K562 (cell line): Measurements from ENCODE around the gene CHERP. TPM values are rescaled to one million over a fixed set of nuclear protein-coding genes. Genes with fewer than 3 reads are reported as not detected.

Source experiments
- BRCA1 ChIP-seq, 2 experiments: fragments of 450-650 bp in 1 of 2; sonication (generic) in 1 of 2; formaldehyde crosslinking in 1 of 2; IDR thresholded peaks; 2 replicates each; pipeline versions ENCODE4 v1.5.0 to v1.6.1; 2017 to 2020; ENCODE audit warnings: mild to moderate bottlenecking in 1 of 2, missing genetic modification reagents in 1 of 2
- CHCHD3 ChIP-seq: fragments of 250-450 bp; sonication (Bioruptor Pico); IDR thresholded peaks from 2 replicates; pipeline ENCODE4 v2.1.2; 2022; ENCODE audit warnings: mild to moderate bottlenecking
- CREM ChIP-seq: IDR thresholded peaks from 2 replicates; pipeline ENCODE4 v1.6.1; 2014; ENCODE audit warnings: antibody characterized with exemption, low read depth
- CXXC5 ChIP-seq: fragments of 250-450 bp; sonication (Bioruptor Pico); IDR thresholded peaks from 2 replicates; pipeline ENCODE4 v1.8.0; 2022; ENCODE audit warnings: inconsistent platforms, mild to moderate bottlenecking, moderate library complexity
- ELF2 ChIP-seq: fragments of 250-450 bp; sonication (Bioruptor Pico); IDR thresholded peaks from 2 replicates; pipeline ENCODE4 v1.5.0; 2021; ENCODE audit warnings: mild to moderate bottlenecking
- FOS ChIP-seq: IDR thresholded peaks from 3 replicates; pipeline ENCODE4 v1.6.1; 2011; ENCODE audit not compliant: insufficient read length; ENCODE audit errors: extremely low read depth
- NFIC ChIP-seq: fragments of 450-650 bp; IDR thresholded peaks from 2 replicates; pipeline ENCODE4 v1.6.1; 2017; ENCODE audit warnings: mild to moderate bottlenecking, inconsistent platforms
- SIN3B ChIP-seq: fragments of 450-650 bp; IDR thresholded peaks from 2 replicates; pipeline ENCODE4 v1.6.1; 2017; ENCODE audit warnings: low read depth, mild to moderate bottlenecking, moderate library complexity
- SRF ChIP-seq, 2 experiments: fragments of 250-450, 450-650 bp in 1 of 2; sonication (Bioruptor Pico) in 1 of 2; sonication (generic) in 1 of 2; formaldehyde crosslinking; IDR thresholded peaks; 2 replicates each; pipeline versions ENCODE4 v1.5.0 to v1.5.1; 2020 to 2022; ENCODE audit warnings: mild to moderate bottlenecking in 1 of 2, missing genetic modification reagents in 1 of 2
- SRSF9 ChIP-seq: fragments of 200-400 bp; formaldehyde crosslinking; IDR thresholded peaks from 2 replicates; pipeline ENCODE4 v1.6.1; 2017; ENCODE audit warnings: low read depth, low read length, borderline replicate concordance
- THRAP3 ChIP-seq: fragments of 450-650 bp; IDR thresholded peaks from 2 replicates; pipeline ENCODE4 v1.6.1; 2016; ENCODE audit warnings: mild to moderate bottlenecking, inconsistent platforms, borderline replicate concordance
- ZNF134 ChIP-seq: fragments of 250-450 bp; sonication (Bioruptor Pico); conservative IDR thresholded peaks from 2 replicates; pipeline ENCODE4 v1.4.0; 2020
- ZNF224 ChIP-seq: sonication (generic); formaldehyde crosslinking; IDR thresholded peaks from 2 replicates; pipeline ENCODE4 v1.8.0; 2022; ENCODE audit warnings: mild to moderate bottlenecking, missing genetic modification reagents
- polyA plus RNA-seq, 8 experiments: library from polyadenylated mRNA; depleted of rRNA in 4 of 8; stranded (reverse) in 5 of 8; unstranded in 3 of 8; fragments of >200 nt; fragmentation: Nextera tagmentation in 2 of 8; fragmentation: Illumina TruSeq in 1 of 8; extraction: Ambion mirVana in 2 of 8; extraction: Trizol in 1 of 8; gene quantifications; 2 replicates each; pipeline versions ENCODE4 v1.2.1 to v1.2.3, GENCODE V29; 2011 to 2014; ENCODE audit warnings: inconsistent platforms in 1 of 8, missing spikeins in 1 of 8
- total RNA-seq, 7 experiments: library from RNA; depleted of rRNA in 6 of 7; stranded (reverse); fragments of >200 nt in 6 of 7; fragmentation: Illumina TruSeq in 2 of 7; extraction: Trizol in 2 of 7; gene quantifications; 2 replicates each; pipeline versions ENCODE4 v1.2.1 to v1.2.3, GENCODE V29; 2011 to 2021; ENCODE audit warnings: low replicate concordance in 1 of 7
- TF ChIP-seq, protein P1 (sequence below): IDR thresholded peaks from 2 replicates; pipeline ENCODE4 v1.6.1; 2016; ENCODE audit warnings: missing genetic modification characterization, missing compliant biosample characterization
- TF ChIP-seq, protein P2 (sequence below): fragments of 450-650 bp; IDR thresholded peaks from 2 replicates; pipeline ENCODE4 v1.6.1; 2017; ENCODE audit warnings: antibody characterized with exemption, mild to moderate bottlenecking
- TF ChIP-seq, protein P3 (sequence below): IDR thresholded peaks from 2 replicates; pipeline ENCODE4 v1.6.1; 2011; ENCODE audit warnings: borderline replicate concordance, low read depth, mild to moderate bottlenecking, moderate library complexity, low read length; ENCODE audit not compliant: insufficient read depth, poor library complexity, severe bottlenecking
- TF ChIP-seq, protein P4 (sequence below): sonication (generic); formaldehyde crosslinking; IDR thresholded peaks from 2 replicates; pipeline ENCODE4 v1.5.0; 2020; ENCODE audit warnings: missing genetic modification reagents
- TF ChIP-seq, protein P5 (sequence below): sonication (generic); formaldehyde crosslinking; IDR thresholded peaks from 2 replicates; pipeline ENCODE4 v1.8.0; 2022; ENCODE audit warnings: missing genetic modification reagents, mild to moderate bottlenecking, moderate library complexity, borderline replicate concordance

The CHERP gene
- total and polyA plus RNA-seq, 9 of the 15 experiments (the other 6 are each of a cell fraction or from before 2014, with no cell fraction given), result 0.60 to 85.1 (median 7.8) TPM

DNA sequence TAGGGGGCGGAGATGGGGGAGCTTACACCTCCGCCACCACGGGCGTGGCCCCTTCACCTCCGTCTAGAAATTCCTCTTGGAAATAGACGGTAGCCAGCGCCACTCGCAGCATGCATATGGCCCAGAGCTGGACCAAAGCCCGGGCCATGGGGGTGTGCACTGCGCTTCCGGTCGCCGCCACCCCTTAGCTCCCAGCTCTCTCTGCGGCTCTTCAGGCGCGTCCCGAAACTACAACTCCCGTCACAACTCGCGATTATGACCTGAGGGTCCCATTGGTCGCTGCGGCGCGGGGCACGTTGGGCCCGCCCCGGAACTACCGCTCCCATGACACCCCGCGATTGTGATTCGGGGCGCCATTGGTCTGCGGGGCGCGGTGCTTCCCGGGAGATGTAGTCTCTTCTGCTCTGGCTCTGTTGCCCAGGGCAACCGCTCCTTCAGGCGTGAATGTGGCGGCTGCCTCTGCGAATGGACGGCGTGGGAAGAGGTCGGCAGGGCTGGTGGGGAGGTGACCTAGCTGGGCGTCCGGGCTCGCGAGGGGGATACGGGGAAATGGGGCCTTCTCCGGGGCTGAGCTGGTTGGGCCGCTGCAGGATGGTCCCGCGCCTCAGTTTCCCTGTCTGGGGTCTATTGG, 46.1 kb downstream of the CHERP start, which contains the start of the genes C19orf44 and CALR3 (continued):
- peak in 1 of 2 experiments; percentile 57; a peak in 1 of 4 replicates for TF ChIP-seq SRF (CRISPR knock-in tag; IDR thresholded peaks at IDR 0.05)
- peak; percentile 73 for TF ChIP-seq FOS
- peak; percentile 94 for TF ChIP-seq CREM
- TF ChIP-seq, protein P1, sequence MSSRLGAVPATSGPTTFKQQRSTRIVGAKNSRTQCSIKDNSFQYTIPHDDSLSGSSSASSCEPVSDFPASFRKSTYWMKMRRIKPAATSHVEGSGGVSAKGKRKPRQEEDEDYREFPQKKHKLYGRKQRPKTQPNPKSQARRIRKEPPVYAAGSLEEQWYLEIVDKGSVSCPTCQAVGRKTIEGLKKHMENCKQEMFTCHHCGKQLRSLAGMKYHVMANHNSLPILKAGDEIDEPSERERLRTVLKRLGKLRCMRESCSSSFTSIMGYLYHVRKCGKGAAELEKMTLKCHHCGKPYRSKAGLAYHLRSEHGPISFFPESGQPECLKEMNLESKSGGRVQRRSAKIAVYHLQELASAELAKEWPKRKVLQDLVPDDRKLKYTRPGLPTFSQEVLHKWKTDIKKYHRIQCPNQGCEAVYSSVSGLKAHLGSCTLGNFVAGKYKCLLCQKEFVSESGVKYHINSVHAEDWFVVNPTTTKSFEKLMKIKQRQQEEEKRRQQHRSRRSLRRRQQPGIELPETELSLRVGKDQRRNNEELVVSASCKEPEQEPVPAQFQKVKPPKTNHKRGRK, result no peak
- peak; percentile 90 for TF ChIP-seq CXXC5 (CRISPR knock-in tag)
- TF ChIP-seq CHCHD3 (CRISPR knock-in tag), result no peak
- 0 out of 2 replicates have a peak, but pooled peaks have one; percentile 7 for TF ChIP-seq SIN3B
- TF ChIP-seq ZNF134 (CRISPR knock-in tag), result no peak; the same call in 1 of the 2 replicates
- peak; percentile 90 for TF ChIP-seq NFIC
- no peak for TF ChIP-seq ZNF224 (CRISPR knock-in tag)
- TF ChIP-seq, protein P2, sequence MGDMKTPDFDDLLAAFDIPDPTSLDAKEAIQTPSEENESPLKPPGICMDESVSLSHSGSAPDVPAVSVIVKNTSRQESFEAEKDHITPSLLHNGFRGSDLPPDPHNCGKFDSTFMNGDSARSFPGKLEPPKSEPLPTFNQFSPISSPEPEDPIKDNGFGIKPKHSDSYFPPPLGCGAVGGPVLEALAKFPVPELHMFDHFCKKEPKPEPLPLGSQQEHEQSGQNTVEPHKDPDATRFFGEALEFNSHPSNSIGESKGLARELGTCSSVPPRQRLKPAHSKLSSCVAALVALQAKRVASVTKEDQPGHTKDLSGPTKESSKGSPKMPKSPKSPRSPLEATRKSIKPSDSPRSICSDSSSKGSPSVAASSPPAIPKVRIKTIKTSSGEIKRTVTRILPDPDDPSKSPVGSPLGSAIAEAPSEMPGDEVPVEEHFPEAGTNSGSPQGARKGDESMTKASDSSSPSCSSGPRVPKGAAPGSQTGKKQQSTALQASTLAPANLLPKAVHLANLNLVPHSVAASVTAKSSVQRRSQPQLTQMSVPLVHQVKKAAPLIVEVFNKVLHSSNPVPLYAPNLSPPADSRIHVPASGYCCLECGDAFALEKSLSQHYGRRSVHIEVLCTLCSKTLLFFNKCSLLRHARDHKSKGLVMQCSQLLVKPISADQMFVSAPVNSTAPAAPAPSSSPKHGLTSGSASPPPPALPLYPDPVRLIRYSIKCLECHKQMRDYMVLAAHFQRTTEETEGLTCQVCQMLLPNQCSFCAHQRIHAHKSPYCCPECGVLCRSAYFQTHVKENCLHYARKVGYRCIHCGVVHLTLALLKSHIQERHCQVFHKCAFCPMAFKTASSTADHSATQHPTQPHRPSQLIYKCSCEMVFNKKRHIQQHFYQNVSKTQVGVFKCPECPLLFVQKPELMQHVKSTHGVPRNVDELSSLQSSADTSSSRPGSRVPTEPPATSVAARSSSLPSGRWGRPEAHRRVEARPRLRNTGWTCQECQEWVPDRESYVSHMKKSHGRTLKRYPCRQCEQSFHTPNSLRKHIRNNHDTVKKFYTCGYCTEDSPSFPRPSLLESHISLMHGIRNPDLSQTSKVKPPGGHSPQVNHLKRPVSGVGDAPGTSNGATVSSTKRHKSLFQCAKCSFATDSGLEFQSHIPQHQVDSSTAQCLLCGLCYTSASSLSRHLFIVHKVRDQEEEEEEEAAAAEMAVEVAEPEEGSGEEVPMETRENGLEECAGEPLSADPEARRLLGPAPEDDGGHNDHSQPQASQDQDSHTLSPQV, result peak; percentile 95
- no peak for TF ChIP-seq THRAP3
- TF ChIP-seq ELF2 (CRISPR knock-in tag), result peak; percentile 71; the same call in 1 of the 2 replicates
- TF ChIP-seq, protein P3, sequence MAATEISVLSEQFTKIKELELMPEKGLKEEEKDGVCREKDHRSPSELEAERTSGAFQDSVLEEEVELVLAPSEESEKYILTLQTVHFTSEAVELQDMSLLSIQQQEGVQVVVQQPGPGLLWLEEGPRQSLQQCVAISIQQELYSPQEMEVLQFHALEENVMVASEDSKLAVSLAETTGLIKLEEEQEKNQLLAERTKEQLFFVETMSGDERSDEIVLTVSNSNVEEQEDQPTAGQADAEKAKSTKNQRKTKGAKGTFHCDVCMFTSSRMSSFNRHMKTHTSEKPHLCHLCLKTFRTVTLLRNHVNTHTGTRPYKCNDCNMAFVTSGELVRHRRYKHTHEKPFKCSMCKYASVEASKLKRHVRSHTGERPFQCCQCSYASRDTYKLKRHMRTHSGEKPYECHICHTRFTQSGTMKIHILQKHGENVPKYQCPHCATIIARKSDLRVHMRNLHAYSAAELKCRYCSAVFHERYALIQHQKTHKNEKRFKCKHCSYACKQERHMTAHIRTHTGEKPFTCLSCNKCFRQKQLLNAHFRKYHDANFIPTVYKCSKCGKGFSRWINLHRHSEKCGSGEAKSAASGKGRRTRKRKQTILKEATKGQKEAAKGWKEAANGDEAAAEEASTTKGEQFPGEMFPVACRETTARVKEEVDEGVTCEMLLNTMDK, result no peak
- TF ChIP-seq, protein P4, sequence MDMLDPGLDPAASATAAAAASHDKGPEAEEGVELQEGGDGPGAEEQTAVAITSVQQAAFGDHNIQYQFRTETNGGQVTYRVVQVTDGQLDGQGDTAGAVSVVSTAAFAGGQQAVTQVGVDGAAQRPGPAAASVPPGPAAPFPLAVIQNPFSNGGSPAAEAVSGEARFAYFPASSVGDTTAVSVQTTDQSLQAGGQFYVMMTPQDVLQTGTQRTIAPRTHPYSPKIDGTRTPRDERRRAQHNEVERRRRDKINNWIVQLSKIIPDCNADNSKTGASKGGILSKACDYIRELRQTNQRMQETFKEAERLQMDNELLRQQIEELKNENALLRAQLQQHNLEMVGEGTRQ (CRISPR knock-in tag), result no peak
- no peak for TF ChIP-seq SRSF9
- no peak for TF ChIP-seq BRCA1 (IDR thresholded peaks at IDR 0.05)
- no peak for TF ChIP-seq BRCA1 (CRISPR knock-in tag; IDR thresholded peaks at IDR 0.05)
- TF ChIP-seq, protein P5, sequence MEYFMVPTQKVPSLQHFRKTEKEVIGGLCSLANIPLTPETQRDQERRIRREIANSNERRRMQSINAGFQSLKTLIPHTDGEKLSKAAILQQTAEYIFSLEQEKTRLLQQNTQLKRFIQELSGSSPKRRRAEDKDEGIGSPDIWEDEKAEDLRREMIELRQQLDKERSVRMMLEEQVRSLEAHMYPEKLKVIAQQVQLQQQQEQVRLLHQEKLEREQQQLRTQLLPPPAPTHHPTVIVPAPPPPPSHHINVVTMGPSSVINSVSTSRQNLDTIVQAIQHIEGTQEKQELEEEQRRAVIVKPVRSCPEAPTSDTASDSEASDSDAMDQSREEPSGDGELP (CRISPR knock-in tag), result peak; percentile 74; the same call in 1 of the 2 replicates
